ENCODE results near the gene ATG16L2.

DNA sequence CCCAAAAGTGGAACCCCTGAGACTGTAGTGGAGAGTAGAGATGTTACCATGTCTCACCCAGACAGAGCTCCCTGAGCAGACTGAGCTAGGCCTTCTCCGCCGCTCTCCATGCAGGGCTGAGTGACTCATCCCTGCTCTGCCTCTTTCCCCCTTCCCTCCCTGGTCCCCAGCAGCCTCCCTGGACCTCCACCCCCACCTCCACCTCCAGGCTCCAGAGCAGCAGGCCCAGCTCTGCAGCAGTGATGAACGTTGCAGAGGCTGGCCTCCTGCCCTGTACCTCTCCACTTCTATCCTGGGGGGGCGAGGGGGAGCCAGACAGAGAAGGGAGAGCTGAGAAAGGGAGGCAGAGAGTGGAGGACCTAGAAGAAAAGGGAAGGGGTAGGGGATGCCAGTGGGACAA is 42.7 kb upstream of the ATG16L2 start:
- TF ChIP-seq, protein P1, sequence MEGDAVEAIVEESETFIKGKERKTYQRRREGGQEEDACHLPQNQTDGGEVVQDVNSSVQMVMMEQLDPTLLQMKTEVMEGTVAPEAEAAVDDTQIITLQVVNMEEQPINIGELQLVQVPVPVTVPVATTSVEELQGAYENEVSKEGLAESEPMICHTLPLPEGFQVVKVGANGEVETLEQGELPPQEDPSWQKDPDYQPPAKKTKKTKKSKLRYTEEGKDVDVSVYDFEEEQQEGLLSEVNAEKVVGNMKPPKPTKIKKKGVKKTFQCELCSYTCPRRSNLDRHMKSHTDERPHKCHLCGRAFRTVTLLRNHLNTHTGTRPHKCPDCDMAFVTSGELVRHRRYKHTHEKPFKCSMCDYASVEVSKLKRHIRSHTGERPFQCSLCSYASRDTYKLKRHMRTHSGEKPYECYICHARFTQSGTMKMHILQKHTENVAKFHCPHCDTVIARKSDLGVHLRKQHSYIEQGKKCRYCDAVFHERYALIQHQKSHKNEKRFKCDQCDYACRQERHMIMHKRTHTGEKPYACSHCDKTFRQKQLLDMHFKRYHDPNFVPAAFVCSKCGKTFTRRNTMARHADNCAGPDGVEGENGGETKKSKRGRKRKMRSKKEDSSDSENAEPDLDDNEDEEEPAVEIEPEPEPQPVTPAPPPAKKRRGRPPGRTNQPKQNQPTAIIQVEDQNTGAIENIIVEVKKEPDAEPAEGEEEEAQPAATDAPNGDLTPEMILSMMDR (IDR thresholded peaks at IDR 0.05), result no peak
- TF ChIP-seq POLR2A (IDR thresholded peaks at IDR 0.05), result no peak
